Uterus (tissue), 4 donors: ENCODE measurements around the gene BRD7. TPM values are rescaled to one million over a fixed set of nuclear protein-coding genes. Genes with fewer than 3 reads are reported as not detected.

Source experiments
- DNase-seq, 2 donors: peaks; one replicate each; pipeline ENCODE4 v3.0.0-alpha.2; 2019 to 2020
- H3K27ac ChIP-seq, 2 donors: fragments of 200-600 bp; sonication (generic); 1 replicate in 1 of 2; 2 replicates in 1 of 2; pipeline ENCODE4 v1.5.1; 2016 to 2018
- H3K27me3 ChIP-seq, 2 donors: fragments of 200-600 bp; sonication (generic); one replicate each; pipeline ENCODE4 v1.5.1; 2018 to 2019; ENCODE audit warnings: control low read depth in 1 of 2
- H3K36me3 ChIP-seq, 2 donors: fragments of 200-600 bp; sonication (generic); one replicate each; pipeline ENCODE4 v1.5.1; 2019; ENCODE audit warnings: control low read depth in 1 of 2
- H3K4me1 ChIP-seq, 2 donors: fragments of 200-600 bp; sonication (generic); one replicate each; pipeline ENCODE4 v1.5.1; 2018 to 2019; ENCODE audit warnings: control low read depth in 1 of 2
- H3K4me3 ChIP-seq, 2 donors: fragments of 200-600 bp; sonication (generic); 1 replicate in 1 of 2; 2 replicates in 1 of 2; pipeline ENCODE4 v1.5.1; 2018 to 2019; ENCODE audit warnings: mild to moderate bottlenecking in 1 of 2
- H3K9me3 ChIP-seq, 2 donors: fragments of 200-600 bp; sonication (generic); one replicate each; pipeline ENCODE4 v1.5.1; 2019; ENCODE audit warnings: control low read depth in 1 of 2
- CTCF ChIP-seq, 4 experiments: fragments of 200-600 bp in 2 of 4; fragments of 450-650 bp in 2 of 4; sonication (generic) in 2 of 4; IDR thresholded peaks; one replicate each; pipeline ENCODE4 v1.5.1; 2016 to 2019; ENCODE audit warnings: antibody characterized with exemption in 4 of 4, mild to moderate bottlenecking in 2 of 4, moderate library complexity in 1 of 4
- POLR2A ChIP-seq, 2 donors: fragments of 450-650 bp; IDR thresholded peaks; one replicate each; pipeline ENCODE4 v1.6.1; 2016; ENCODE audit warnings: antibody characterized with exemption in 2 of 2, mild to moderate bottlenecking in 1 of 2, moderate library complexity in 1 of 2
- intact Hi-C: fragments of 100-400 bp; cut with DNase I; formaldehyde crosslinking; loops from one replicate; pipeline ENCODE4 v1.15.1; 2023; ENCODE audit warnings: low total_unique reads
- total RNA-seq, 4 donors: library from RNA; depleted of rRNA in 3 of 4; stranded (reverse); fragments of >200 nt in 3 of 4; gene quantifications; one replicate each; pipeline versions ENCODE4 v1.1.0 to v1.2.4, GENCODE V29; 2014 to 2023
- donor health status: DM: yes; HTN: yes; CAD: no.

Gene BRD7
- total RNA-seq, 4 donors from 2014 or later = 26.9 to 74.8 (median 40.3) TPM

- intact Hi-C loops = no loop called here
Measured at GRCh38 chr16:50311891-50312501, 56.8 kb downstream of the BRD7 start.

GRCh38 chr16:50311134-50311528, 57.7 kb downstream of the BRD7 start:
- intact Hi-C loops = no loop called here
- Histone ChIP-seq H3K36me3 (no peaks in the 10 kb centered on the region), H3K27me3 (no peaks in the 10 kb centered on the region), H3K4me3 (no peak overlapping the region), H3K27ac (no peak overlapping the region), H3K4me1 (no peaks in the 10 kb centered on the region), H3K9me3 (no peaks in the 10 kb centered on the region)
- no peak for DNase-seq
- no peak for TF ChIP-seq CTCF (IDR thresholded peaks at IDR 0.05)
- no peak for TF ChIP-seq POLR2A (IDR thresholded peaks at IDR 0.05)

More at GRCh38 chr16:50311891-50312501, 56.8 kb downstream of the BRD7 start:
- Histone ChIP-seq H3K4me3 (no peak overlapping the region), H3K4me1 (no peaks in the 10 kb centered on the region), H3K36me3 (no peaks in the 10 kb centered on the region), H3K27ac (no peak overlapping the region), H3K9me3 (no peaks in the 10 kb centered on the region), H3K27me3 (no peaks in the 10 kb centered on the region)
- DNase-seq = peak in 1 of 2 donors; percentile 14
- TF ChIP-seq CTCF (IDR thresholded peaks at IDR 0.05) (no peak), POLR2A (IDR thresholded peaks at IDR 0.05) (no peak)

GRCh38 chr16:50310308-50311133, 58.3 kb downstream of the BRD7 start:
- H3K27ac ChIP-seq = no peak overlapping the region
- H3K4me1 ChIP-seq = no peaks in the 10 kb centered on the region
- no peaks in the 10 kb centered on the region for H3K27me3 ChIP-seq
- H3K36me3 ChIP-seq = no peaks in the 10 kb centered on the region
- H3K9me3 ChIP-seq = no peaks in the 10 kb centered on the region
- no peak for DNase-seq
- no peak overlapping the region for H3K4me3 ChIP-seq
- TF ChIP-seq CTCF (IDR thresholded peaks at IDR 0.05) (no peak), POLR2A (IDR thresholded peaks at IDR 0.05) (no peak)
- intact Hi-C loops = no loop called here

- intact Hi-C loops = no loop called here
- DNase-seq = no peak
- TF ChIP-seq CTCF (IDR thresholded peaks at IDR 0.05) = no peak
- TF ChIP-seq POLR2A (IDR thresholded peaks at IDR 0.05) = no peak
- Histone ChIP-seq H3K9me3 (no peaks in the 10 kb centered on the region), H3K4me3 (no peak overlapping the region), H3K4me1 (no peaks in the 10 kb centered on the region), H3K27ac (no peak overlapping the region), H3K27me3 (no peaks in the 10 kb centered on the region), H3K36me3 (no peaks in the 10 kb centered on the region)
Measured at GRCh38 chr16:50309527-50310307, 59.1 kb downstream of the BRD7 start.

GRCh38 chr16:50309156-50309526, 59.6 kb downstream of the BRD7 start:
- Histone ChIP-seq H3K9me3 (no peaks in the 10 kb centered on the region), H3K36me3 (no peaks in the 10 kb centered on the region), H3K27me3 (no peaks in the 10 kb centered on the region), H3K4me1 (no peaks in the 10 kb centered on the region), H3K27ac (no peak overlapping the region), H3K4me3 (no peak overlapping the region)
- no peak for DNase-seq
- TF ChIP-seq CTCF (IDR thresholded peaks at IDR 0.05) (no peak), POLR2A (IDR thresholded peaks at IDR 0.05) (no peak)
- intact Hi-C loops = no loop called here
